Stimulated activated CD4-positive, alpha-beta T cell treated with anti-CD3 and anti-CD28 coated beads, Interleukin-1b, Interleukin-23, amount 100 ng/mL, for 1 hour (primary cell): Measurements from ENCODE around the gene EGFL8.
"Not testable (repeated sequence)": the region's sequence is repeated elsewhere in the genome, so short reads cannot be mapped to it uniquely, and the experiment has no call there.

ENCODE experiments used
- DNase-seq, 2 donors: peaks; one replicate each; pipeline ENCODE4 v3.0.0-alpha.2; 2020; ENCODE audit warnings: low read depth in 2 of 2

EGFL8 gene

GRCh38 chr6:32195902-32196681 is 31.7 kb downstream of the EGFL8 start:
- DNase-seq, result no peak

GRCh38 chr6:32196682-32197616 is 32.6 kb downstream of the EGFL8 start:
- DNase-seq, result no peak

GRCh38 chr6:32198345-32198696 is 33.9 kb downstream of the EGFL8 start:
- no peak for DNase-seq

GRCh38 chr6:32198866-32199265 is 34.5 kb downstream of the EGFL8 start:
- no peak for DNase-seq

GRCh38 chr6:32200711-32201475 is 36.5 kb downstream of the EGFL8 start:
- DNase-seq, result no peak

- DNase-seq, result no peak
Observed at GRCh38 chr6:32202186-32202585, 37.8 kb downstream of the EGFL8 start.

GRCh38 chr6:32203426-32204267 is 39.3 kb downstream of the EGFL8 start:
- DNase-seq, result no peak

GRCh38 chr6:32204268-32204715 is 39.9 kb downstream of the EGFL8 start:
- no peak for DNase-seq

GRCh38 chr6:32208996-32209395 is 44.6 kb downstream of the EGFL8 start:
- no peak for DNase-seq

- no peak for DNase-seq
Observed at GRCh38 chr6:32210191-32210601, 45.8 kb downstream of the EGFL8 start.

- DNase-seq, result not testable (repeated sequence)
Observed at GRCh38 chr6:32211432-32211831, 47.0 kb downstream of the EGFL8 start.

GRCh38 chr6:32212076-32212760 is 47.8 kb downstream of the EGFL8 start:
- no peak for DNase-seq

- DNase-seq, result no peak
Observed at GRCh38 chr6:32213649-32214048, 49.3 kb downstream of the EGFL8 start.

- no peak for DNase-seq
Observed at GRCh38 chr6:32214126-32214525, 49.7 kb downstream of the EGFL8 start.

- no peak for DNase-seq
Observed at GRCh38 chr6:32215617-32216016, 51.2 kb downstream of the EGFL8 start.

- DNase-seq, result no peak
Observed at GRCh38 chr6:32216285-32216684, 51.9 kb downstream of the EGFL8 start.

GRCh38 chr6:32216998-32217397 is 52.6 kb downstream of the EGFL8 start:
- no peak for DNase-seq
